OCI-LY1 (cell line): ENCODE results near the gene SENP2.

ENCODE experiments used
- CTCF ChIP-seq: fragments of 200-600 bp; sonication (generic), shearing (Covaris generic); IDR thresholded peaks from 2 replicates; pipeline ENCODE4 v1.5.1; 2017; ENCODE audit warnings: mild to moderate bottlenecking, antibody characterized with exemption, low read length, moderate library complexity, mixed read lengths
- EZH2 ChIP-seq: fragments of 200-600 bp; sonication (generic), shearing (Covaris generic); IDR thresholded peaks from 2 replicates; pipeline ENCODE4 v1.8.0; 2017; ENCODE audit warnings: borderline replicate concordance, mixed run types, mild to moderate bottlenecking, antibody characterized with exemption, low read length, moderate library complexity, mixed read lengths

GRCh38 chr3:185584686-185585085, 1.4 kb upstream of the SENP2 start:
- TF ChIP-seq EZH2 (no peak), CTCF (no peak)
